Hindlimb muscle (tissue), 1 donor: ENCODE data around the gene RNF212. TPM values are rescaled to one million over a fixed set of nuclear protein-coding genes. Genes with fewer than 3 reads are reported as not detected.
"Not testable (repeated sequence)": the region's sequence is repeated elsewhere in the genome, so short reads cannot be mapped to it uniquely, and the experiment has no call there.

Source experiments
- DNase-seq: peaks from one replicate; pipeline ENCODE4 v3.0.0-alpha.2; 2013
- polyA plus RNA-seq: library from polyadenylated mRNA; unstranded; fragments of 120-200 nt; gene quantifications from one replicate; pipeline ENCODE4 v1.2.1, GENCODE V29; 2013; ENCODE audit not compliant: insufficient read length

Gene RNF212, protein sequence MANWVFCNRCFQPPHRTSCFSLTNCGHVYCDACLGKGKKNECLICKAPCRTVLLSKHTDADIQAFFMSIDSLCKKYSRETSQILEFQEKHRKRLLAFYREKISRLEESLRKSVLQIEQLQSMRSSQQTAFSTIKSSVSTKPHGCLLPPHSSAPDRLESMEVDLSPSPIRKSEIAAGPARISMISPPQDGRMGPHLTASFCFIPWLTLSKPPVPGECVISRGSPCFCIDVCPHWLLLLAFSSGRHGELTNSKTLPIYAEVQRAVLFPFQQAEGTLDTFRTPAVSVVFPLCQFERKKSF
- polyA plus RNA-seq = 3.6 TPM

DNA sequence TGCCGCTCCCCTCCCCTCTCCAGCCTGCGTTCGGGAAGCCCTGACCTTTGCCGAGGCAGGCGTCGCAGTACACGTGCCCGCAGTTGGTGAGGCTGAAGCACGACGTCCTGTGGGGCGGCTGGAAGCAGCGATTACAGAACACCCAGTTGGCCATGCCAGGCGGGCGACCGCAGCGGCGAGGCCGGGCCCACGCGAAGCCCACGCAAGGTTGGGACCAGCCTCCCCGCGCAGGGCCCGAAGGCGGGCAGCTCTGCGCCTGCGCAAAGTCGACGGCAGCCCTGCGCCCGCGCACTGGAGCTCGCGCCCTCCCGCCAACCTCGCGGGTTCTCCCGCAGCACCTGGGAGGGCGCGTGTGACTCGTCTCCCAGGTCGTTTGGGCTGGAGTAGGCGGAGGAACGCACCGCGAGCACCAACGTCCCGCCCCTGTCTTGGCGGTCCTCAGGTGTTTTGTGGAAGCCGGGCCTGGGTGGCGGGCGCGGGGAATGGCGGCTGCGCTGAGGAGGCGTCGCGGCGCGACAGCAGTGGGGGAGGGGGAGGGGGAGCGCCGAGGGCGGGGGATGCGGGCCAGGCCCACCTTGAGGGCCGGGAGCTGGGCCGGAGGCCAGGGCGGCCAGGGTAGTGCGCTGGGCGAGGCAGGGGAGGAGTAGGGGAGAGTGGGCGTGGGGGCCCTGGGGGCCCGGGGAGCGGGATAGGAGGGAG lies at the start of gene RNF212:
Gene RNF212 (minus strand): TSS at position 254 of the 699 bp plus-strand sequence. CDS start 100 bp downstream, at position 154.
- peak; percentile 42 for DNase-seq

DNA sequence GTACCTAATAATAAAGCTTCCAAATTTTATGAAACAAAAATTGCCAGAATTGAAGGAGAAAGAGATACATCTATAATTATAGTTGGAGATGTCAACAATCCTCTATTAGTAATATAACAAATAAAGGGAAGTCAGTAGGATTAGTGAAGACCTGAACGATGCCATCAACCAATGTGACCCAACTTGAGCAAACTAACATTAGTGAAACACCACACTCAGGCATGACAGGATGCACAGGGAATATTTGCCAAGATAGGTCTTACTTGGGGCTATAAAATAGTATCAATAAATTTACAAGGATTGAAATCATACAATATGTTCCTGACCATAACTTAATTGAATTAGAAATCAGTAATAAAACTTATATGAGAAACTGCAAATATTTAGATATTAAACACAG lies 47.0 kb upstream of the RNF212 start:
- no peak for DNase-seq

DNA sequence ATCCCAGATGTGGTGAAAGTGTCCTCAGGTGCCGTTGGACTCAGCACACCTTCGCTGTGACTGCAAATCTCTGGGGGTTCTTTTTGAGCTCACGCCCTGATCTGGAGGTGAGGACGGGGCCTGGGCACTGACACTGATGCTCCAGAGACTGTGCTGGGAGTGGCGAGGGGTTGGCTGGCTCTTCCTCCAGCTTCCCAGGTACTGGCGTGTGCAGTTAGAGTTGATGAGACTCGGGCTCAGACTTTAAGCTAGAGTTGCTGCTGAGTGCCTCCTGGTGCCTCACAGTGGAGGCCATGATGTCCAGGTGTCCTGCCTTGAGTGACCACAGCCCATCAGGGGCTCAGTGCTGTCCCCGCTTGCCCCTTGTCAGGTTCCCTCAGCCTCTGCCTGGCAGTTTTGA lies 42.7 kb upstream of the RNF212 start:
- DNase-seq = no peak

DNA sequence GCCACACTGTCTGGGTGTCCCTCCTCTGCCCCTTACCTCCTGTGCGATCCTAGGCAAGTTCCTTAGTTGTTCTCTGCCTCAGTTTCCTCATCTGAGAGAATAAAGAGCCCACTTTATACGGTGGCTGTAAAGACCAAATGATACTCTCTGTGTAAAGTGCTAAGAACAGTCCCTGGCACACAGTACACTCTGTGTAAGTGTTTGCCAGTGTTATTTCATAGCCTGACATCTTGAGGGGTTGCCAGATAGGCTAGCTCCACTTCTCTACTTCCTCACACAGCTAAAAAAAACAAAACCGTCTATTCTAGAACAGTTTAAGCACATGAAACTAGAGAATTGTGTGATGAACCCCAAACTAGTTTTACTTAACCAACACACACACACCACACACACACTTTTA lies 42.0 kb upstream of the RNF212 start:
- DNase-seq = no peak

DNA sequence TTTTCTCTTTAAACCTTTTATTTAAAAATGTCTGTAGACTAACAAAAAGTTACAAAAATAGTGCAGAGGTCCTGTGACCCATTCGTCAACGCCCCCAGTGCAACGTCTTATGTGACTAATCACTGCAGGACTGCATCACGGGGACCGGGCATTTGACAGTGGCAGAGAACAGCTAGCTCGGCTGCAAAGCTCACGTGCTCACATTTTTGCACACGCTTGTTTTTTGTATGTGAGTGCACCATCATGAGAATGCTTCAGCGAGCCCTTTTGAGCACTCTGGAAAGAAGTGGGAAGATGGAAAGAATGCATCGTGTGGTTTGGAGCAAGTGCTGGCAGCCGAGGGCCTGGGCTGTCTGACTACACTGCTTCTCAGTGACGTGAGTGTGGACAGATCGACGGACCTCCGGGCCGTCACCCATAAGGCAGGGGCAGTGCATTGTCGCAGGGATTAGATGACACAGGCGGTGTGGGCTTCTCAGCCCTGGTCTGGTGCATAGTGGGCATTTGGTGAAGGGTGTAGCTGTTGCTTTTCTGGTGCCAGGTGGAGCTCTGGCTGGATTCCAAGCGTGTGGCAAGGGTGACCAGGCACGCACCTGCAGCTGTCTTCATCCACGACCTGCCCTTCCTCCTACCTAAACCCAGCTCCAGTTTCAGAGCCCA lies 41.3 kb upstream of the RNF212 start:
- DNase-seq = no peak

DNA sequence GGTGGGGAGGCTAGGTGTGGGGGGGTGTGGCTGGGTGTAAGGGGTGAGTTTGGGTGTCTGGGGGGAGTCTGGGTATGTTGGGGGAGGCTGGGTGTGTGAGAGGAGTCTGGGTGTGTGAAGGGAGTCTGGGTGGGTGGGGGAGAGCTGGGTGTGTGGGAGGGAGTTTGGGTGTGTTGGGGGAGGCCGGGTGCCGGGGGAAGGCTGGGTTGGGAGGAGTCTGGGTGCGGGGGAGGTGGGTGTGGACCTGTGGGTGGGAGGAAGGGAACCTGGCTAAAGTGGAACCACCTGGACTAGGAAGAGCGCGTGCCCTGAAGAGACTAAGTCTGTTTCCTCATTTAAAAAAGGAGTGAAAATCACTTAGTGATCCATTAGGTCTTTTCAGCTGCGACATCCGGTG lies 40.8 kb upstream of the RNF212 start:
- no peak for DNase-seq

DNA sequence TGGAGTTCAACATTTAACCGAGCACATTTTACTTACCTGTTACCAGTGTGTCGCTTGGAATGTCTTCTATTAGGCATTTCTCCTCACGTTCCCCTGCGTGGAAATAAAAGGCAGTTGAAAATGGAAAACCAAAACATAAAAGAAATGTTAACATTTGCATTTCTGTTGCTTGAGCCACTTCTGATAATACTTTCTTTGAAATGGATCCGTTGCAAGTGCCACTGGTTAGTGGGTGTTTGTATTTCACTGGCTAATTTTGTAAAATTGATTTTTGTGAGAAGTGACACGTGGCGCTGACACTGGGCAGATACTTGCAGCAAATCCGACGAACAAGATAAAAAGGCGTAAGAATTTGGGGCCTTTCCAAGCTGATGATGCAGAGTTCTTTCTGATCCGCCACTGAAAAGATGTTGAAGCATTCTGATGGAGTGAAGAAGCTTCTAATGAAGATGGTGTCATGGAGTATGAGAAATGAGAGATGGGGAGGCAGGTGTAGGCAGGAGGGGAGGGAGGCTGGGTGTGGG lies 40.3 kb upstream of the RNF212 start:
- DNase-seq = no peak

DNA sequence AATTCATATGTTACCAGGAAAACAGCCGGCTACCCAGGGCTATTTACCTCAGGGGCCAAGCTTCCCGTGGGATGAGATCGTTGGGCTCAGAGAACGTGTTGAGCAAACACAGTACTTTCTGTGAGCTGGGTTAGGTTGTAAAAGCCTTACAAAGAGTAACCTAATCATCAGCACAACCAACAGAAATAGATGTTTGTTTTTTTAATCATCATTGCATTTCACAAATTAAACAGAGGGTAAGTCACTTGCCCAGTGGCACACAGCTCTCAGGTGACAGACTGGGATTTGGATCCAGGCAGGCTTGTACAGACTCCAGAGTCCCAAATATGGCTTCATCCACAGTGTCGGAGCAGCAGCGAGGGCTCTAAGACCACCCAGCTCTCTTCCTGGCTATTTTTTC lies 38.9 kb upstream of the RNF212 start:
- no peak for DNase-seq

DNA sequence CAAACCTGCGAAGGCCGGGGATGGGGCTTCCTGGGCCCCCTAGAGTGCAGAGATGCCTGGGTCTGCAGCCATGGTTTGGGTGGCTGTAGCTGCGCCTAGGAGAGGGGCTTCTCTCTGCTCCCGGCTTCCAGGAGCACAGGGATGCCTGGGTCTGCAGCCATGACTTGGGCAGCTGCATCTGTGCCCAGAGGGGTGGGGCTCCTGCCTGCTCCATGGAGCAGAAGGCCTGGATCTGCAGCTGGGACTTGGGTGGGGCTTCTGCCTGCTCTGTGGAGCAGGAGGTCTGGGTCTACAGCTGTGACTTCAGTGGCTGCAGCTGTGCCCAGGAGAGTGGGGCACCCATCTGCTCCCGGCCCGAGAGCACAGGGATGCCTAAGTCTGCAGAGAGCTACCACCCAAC lies 38.2 kb upstream of the RNF212 start:
- DNase-seq = no peak

DNA sequence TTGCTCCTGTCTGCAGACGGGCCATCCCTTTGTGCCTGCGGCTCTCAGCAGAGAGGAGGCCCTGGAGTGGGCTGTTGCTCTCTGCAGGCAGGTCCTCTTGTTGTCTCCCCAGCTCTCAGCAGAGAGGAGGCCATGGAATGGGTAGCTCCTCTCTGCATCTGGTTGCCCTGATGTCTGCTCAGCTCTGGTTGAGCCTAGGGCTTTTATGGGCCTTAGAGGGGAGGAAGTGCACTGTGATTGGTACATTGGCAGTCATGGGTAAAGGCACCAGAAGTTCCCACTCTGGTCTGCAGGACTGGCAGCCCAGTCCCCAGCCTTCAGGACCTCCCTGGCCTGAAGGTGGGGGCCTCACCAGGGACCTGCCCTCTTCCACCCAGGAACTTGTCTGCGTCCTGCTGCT lies 37.5 kb upstream of the RNF212 start:
- no peak for DNase-seq

DNA sequence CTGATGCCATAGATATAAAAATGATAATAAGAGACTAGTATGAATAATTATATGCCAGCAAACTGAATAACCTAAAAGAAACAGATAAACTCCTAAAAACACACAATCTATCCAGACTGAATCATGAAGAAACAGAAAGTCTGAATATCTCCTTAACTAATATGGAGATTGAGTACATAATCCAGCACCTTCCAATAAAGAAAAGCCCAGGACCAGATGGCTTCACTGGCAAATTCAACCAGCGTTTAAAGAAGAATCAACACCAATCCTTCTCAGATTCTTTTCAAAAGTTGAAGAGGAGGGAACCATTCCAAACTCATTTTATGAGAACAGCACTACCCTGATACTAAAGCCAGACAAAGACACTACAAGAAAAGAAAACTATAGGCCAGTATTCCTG lies 26.5 kb upstream of the RNF212 start:
- no peak for DNase-seq

DNA sequence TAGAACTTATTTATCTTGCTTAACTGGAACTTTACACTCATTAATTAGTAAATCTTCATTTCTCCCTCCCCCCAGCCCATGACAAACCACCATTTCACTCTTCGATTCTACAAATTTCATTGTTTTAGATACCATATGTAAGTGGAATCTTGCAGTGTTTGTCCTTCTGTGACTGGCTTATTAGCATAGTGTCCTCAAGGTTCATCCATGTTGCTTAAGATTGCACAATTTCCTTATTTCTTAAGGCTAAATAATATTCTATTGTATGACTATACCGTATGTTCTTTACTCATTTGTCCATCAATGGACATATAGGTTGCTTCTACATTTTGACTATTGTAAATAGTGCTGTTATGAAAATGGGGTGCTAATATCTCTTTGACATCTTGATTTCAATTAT lies 24.5 kb upstream of the RNF212 start:
- no peak for DNase-seq

DNA sequence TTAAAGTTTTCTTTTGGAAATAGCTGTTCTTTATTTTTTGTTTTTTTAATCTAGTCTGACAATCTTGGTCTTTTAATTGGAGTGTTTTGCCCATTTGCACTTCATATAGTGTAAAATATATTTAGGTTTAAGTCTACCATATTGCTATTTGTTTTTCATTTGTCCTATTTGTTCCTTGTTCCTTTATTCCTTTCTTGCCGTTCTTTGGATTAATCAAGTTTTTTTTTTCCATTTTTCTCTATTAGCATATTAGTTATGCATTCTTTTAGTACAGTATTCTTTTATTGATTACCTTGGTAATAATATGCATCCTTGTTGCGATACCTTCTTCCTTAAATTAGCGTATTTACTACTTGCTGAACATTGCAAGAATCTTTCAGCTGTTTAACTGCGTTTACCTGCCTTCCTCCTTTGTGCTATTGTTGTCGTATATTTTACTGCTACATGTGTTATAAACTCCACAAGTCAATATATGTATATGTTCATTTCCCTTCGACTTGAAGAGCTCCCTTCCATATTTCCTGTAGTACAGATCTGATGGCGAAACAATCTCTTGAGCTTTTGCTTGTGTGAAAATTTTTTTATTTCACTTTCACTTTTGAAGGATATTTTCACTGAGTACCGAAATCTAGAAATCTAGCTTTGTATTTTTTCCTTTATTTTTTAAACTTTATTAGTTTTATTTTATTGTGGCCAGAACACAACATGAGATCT lies 23.9 kb upstream of the RNF212 start:
- no peak for DNase-seq

DNA sequence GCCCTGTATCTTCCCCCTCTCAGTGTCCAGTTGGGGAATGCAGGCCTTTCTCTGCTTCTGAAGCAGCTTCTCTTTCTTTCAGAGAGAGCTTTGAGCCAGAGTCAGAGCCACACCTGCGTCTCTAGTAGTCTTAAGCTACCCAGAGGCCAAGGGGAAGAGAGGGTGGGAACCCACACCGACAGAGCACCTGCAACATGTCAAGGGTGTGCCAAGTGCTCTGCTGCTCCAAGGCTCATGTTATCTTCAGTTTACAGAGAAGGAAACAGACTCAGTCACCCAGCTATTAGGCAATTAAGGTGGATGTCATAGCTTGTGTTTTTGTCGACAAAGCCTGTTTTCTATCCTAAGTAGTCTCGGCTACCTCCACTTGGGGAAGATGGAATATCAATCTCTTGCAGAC lies 22.7 kb upstream of the RNF212 start:
- no peak for DNase-seq

DNA sequence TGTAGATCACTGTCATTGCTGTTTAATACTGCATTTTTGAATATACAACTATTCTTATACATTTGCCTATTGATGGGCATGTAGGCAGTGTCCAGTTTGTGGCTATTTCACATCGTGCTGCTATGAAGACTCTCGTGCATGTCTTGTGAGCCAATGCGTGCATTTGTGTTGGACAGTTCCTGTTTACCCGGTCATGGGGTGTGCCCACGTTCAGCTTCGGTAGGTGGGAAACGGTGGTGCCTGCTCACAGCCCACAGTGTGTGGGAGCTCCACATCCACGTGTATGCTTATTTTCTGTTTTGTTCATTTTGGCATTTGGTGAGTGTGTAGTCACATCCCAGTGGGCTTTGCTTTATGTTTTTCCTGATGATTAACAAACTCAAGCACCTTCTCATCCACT lies 19.7 kb upstream of the RNF212 start:
- no peak for DNase-seq

DNA sequence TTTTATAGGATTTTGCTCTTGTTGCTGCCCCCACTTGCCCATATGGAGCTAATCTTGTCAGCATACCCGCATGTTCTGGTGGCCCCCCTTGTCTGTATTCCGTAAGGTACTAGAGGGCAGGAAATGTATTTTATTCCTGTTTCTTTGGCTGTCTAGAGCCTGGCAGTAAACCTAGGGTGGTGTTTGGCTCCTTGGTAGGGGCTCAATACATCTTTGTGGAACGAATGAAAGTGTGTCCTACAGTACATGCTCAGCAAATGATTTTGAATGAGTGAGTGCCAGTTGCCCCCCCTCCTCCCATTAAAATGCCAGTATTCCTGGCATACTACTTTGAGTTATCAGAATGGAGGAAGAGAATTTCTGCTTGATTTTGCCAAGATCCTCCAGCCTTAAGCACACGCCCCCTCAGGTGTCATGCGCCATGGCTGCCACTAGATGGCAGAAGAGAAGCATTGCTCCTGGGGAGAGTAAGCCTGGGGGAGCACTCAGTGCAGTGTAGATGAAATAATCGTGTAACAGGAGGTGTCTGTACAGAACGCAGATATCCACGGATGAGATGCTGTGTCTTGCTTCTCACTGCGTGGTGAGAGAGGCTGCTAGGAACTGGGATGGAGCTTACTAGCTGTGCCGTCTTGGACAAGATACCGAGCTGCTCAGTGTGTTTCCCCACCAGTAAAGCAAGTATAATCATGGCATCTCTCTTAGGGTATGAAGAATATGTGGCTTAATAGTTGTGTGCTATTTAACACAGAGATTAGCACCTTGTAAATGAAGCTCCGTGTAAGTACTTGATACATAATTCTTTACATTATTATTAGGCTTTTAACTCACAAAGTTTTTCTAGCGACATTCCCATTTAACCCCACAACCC lies 17.2 kb upstream of the RNF212 start:
- peak; percentile 88 for DNase-seq

DNA sequence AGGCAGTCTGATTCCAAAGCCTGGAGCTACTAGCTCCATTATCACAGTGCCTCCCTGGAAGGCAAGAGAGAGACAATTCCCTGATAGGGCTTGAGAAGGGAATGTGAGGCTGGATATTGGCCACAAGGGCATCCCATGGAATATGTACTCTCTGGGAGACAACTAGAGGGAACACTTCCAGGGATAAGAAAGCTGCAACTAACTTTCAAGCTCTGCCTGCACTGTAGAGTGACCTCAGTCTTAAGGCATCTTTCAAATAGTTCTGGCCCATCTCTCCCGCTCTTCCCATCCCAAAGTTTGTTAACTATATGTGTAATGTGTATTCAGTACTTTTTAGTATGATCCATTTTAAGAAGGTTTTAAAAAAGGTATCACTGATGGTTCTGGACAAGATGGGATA lies 13.1 kb upstream of the RNF212 start:
- DNase-seq = no peak

DNA sequence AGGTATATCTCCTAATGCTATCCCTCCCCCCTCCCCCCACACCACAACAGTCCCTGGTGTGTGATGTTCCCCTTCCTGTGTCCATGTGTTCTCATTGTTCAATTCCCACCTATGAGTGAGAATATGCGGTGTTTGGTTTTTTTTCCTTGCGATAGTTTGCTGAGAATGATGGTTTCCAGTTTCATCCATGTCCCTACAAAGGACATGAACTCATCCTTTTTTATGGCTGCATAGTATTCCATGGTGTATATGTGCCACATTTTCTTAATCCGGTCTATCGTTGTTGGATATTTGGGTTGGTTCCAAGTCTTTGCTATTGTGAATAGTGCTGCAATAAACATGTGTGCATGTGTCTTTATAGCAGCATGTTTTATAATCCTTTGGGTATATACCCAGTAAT lies 12.1 kb upstream of the RNF212 start:
- DNase-seq = not testable (repeated sequence)

DNA sequence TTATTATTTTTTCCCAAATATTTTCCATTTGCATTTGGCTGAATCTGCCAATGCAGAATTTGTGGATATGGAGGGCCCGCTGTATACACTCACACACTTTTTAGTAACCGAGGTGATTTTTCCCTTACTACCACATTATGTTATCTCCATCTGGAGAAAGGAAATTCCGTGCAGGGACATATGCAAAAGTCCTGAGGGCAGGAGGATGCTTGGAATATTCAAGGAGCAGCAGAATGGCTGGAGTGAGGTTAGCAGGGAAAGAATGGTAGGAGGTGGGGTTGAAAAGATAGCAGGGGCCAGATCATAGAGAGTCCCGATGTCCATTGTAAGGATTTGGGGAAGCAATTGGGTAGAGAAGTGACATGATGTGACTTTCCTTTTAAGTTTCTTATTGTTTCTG lies 11.5 kb upstream of the RNF212 start:
- no peak for DNase-seq

DNA sequence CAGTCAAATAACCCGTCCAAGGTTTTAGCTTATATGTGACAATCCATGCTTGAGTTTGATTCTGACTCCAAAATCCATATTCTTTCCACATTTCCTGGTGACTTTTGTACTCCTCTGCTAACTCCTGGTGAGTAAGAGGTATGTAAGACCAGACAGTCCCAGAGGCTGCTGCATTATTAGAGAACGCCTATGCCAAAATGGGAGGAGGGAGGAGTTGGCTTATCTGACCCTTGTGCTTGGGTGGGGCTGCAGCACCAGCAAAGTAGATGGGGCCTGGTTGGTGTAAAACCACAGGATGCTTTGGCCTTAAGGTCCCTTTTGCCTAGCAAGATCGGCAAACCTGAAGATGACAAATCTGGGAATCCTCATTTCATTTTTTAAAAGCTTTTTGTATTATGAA lies 9.1 kb upstream of the RNF212 start:
- no peak for DNase-seq

DNA sequence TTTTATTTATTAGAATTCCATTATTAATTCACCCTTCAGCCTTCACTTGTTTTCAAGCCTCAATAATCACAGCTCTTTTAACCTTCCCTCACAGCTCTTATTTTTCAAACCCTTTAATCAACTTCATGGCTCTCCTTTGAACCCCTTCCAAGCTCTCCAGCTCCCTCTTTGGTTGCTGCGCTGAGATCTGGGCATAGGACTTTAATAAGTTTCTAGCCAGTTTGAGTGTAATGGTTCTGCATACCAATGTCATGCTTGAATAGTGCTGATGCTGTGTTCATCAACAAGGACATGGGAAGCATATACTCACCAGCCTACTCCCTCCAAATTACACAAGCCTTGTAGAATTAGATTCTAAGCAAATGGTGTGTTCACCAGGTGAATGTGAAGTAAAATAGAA lies 3.5 kb upstream of the RNF212 start:
- no peak for DNase-seq
